Astrocyte of the cerebellum (primary cell): ENCODE data around the gene PLXNB3.

Experiments
- DNase-seq: peaks from one replicate; pipeline ENCODE4 v3.0.0-alpha.2; 2011; ENCODE audit warnings: low read depth
- H3K4me3 ChIP-seq: 2 replicates; pipeline ENCODE4 v1.5.1; 2011; ENCODE audit warnings: mild to moderate bottlenecking, low read depth, low read length, moderate library complexity
- CTCF ChIP-seq: IDR thresholded peaks from 2 replicates; pipeline ENCODE4 v1.5.1; 2012; ENCODE audit warnings: low read length, low read depth, moderate library complexity, mild to moderate bottlenecking; ENCODE audit errors: missing control alignments
- in situ Hi-C: cut with HindIII; loops from 2 replicates; pipeline ENCODE4 v1.10.0; 2017; ENCODE audit warnings: low sequenced_read_pairs

Gene PLXNB3

DNA sequence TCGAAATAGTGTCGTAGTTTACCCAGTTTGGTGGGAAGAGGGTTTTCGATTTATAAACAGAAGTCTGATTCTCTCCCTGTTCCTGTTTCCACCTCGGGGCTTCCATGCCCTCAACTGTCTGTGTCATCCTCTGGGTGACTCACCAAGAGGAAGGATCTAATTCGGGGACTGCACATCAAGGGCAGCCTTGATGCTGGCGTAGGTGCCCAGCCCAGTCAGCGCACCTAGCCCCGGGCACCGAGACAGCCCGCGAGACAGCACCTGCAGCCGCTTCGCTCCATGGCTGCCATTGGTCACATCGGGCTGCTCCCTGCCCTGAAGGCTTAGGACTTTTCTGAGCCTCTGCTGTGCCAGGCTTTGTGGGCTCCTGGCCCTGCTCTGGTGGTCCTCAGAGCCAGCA lies 31.6 kb upstream of the PLXNB3 start:
- no peak overlapping the region for H3K4me3 ChIP-seq
- TF ChIP-seq CTCF: no peak
- no peak for DNase-seq
- in situ Hi-C loops: no loop called here

DNA sequence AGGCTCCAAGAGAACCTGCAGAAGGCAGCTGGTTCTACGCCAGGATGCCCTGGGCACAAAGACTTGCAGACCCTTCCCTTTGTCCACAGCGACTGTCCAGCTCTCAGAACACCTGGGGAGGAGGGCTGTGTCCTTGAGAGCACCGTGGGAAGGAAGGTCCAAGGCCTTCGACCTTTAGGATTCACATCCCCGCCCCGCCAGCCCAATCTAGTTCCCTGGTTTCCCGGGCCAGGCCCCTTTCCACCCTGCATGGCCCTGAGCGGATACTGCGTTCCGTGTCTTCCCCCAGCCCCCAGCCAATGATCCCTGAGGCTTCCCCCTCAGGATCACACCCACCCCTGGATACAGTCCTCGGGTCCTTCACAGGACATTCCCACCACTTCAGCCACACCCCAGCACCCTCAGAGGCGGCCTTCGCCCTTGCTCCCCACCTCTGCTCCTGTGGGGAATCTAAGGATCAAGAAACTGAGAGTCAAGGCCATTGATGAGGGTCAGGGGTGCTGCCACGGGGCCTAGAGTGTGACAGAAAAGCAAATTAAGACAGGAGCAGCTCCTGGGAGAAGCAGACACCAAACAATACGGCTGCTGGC lies 30.3 kb upstream of the PLXNB3 start:
- no peak for DNase-seq
- in situ Hi-C loops: no loop called here
- no peak overlapping the region for H3K4me3 ChIP-seq
- no peak for TF ChIP-seq CTCF

- TF ChIP-seq CTCF: no peak
- H3K4me3 ChIP-seq: no peak overlapping the region
- in situ Hi-C loops: no loop called here
- DNase-seq: no peak
Measured at GRCh38 chrX:153734871-153735270, 29.2 kb upstream of the PLXNB3 start.

DNA sequence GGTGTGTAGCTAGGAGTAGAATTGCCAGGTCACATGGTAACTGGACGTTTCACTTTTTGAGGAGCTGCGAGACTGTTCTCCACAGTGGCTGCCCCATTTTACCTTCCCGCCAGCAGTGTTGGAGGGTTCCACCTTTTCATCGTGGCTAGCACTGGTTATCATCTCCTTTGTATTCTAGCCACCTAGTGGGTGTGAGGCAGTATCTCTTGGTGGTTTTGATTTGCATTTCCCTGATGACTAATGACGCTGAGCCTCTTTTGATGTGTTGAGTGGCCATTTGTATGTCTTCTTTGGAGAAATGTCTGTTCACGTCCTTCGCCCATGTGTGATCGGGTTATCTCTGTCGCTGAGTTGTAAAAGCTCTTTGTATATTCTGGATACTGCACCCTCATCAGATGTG lies 28.8 kb upstream of the PLXNB3 start:
- no peak for DNase-seq
- no peak for TF ChIP-seq CTCF
- in situ Hi-C loops: no loop called here
- no peak overlapping the region for H3K4me3 ChIP-seq

- H3K4me3 ChIP-seq: no peak overlapping the region
- DNase-seq: no peak
- in situ Hi-C loops: no loop called here
- TF ChIP-seq CTCF: no peak
Measured at GRCh38 chrX:153736071-153736820, 27.8 kb upstream of the PLXNB3 start.

- no peak for DNase-seq
- no peak overlapping the region for H3K4me3 ChIP-seq
- in situ Hi-C loops: no loop called here
- no peak for TF ChIP-seq CTCF
Measured at GRCh38 chrX:153736871-153737441, 27.1 kb upstream of the PLXNB3 start.
